ENCODE measurements around the gene GFRA1. TPM values are rescaled to one million over a fixed set of nuclear protein-coding genes. Genes with fewer than 3 reads are reported as not detected.

GFRA1 gene
- polyA plus RNA-seq, 1 experiment = 6.8 TPM

DNA sequence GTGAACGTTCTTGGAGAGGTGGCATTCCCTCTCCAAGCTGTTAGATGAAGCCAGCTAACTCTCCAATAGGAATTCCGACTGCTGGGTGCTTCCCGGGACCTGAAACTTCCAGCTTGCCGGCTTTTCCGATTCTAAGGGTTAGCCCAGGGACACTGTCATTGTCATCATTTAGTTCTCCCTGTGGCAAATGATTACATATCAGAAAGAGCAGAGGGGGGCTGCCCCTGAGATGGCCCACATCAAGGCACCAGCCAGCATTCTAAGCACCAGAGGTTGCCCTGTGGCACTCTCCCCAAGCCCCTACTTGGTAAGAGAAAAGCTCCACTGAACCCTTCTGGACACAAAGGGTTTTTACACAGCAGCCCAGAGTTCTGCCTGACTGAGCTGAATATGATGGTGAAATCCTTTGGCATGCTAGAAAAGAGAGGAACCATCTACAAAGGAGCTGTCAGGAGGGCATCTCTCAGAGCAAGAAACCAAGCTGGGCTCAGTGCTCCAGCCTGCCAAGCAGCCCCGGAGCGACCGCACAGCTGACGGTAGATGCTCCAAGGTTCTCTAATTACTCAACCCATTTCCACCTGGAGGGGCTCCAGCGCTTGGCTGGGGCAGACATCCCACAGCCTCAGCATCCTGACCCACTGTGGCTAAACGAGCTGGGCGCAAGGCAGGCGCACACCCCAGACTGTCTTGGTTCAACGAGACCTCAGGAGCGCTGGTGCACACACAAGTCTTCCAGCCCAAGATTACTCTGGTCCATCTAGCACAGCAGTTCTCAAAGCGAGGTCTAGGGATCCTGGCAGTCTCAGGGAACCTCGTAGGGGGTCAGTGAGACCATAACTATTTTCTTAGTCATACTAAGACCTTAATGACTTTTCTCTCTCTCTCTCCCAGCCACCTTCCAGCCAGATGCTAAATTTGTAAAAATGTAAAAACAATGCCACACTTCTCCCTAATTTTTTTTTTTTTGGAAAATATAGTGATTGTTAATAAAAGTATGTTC, 160.5 kb downstream of the GFRA1 start:
- DNase-seq (ENCODE audit: low read depth, low spot score) = no peak
- Histone ChIP-seq H3K9me3 (ENCODE audit: control insufficient read depth, insufficient read depth, low read length) (peaks cover 10% of the 10 kb centered on the region; the same call in 1 of the 2 replicates), H3K27me3 (ENCODE audit: control insufficient read depth, insufficient read depth, low read length) (no peaks in the 10 kb centered on the region), H3K27ac (ENCODE audit: low read depth, low read length) (no peak overlapping the region), H3K4me3 (ENCODE audit: low read depth, low read length) (no peak overlapping the region)
- ChIA-PET CTCF (no interaction called here), POLR2A (no interaction called here)
- TF ChIP-seq, protein P1, sequence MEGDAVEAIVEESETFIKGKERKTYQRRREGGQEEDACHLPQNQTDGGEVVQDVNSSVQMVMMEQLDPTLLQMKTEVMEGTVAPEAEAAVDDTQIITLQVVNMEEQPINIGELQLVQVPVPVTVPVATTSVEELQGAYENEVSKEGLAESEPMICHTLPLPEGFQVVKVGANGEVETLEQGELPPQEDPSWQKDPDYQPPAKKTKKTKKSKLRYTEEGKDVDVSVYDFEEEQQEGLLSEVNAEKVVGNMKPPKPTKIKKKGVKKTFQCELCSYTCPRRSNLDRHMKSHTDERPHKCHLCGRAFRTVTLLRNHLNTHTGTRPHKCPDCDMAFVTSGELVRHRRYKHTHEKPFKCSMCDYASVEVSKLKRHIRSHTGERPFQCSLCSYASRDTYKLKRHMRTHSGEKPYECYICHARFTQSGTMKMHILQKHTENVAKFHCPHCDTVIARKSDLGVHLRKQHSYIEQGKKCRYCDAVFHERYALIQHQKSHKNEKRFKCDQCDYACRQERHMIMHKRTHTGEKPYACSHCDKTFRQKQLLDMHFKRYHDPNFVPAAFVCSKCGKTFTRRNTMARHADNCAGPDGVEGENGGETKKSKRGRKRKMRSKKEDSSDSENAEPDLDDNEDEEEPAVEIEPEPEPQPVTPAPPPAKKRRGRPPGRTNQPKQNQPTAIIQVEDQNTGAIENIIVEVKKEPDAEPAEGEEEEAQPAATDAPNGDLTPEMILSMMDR (IDR thresholded peaks at IDR 0.05; ENCODE audit: low read depth, low read length) = no peak

DNA sequence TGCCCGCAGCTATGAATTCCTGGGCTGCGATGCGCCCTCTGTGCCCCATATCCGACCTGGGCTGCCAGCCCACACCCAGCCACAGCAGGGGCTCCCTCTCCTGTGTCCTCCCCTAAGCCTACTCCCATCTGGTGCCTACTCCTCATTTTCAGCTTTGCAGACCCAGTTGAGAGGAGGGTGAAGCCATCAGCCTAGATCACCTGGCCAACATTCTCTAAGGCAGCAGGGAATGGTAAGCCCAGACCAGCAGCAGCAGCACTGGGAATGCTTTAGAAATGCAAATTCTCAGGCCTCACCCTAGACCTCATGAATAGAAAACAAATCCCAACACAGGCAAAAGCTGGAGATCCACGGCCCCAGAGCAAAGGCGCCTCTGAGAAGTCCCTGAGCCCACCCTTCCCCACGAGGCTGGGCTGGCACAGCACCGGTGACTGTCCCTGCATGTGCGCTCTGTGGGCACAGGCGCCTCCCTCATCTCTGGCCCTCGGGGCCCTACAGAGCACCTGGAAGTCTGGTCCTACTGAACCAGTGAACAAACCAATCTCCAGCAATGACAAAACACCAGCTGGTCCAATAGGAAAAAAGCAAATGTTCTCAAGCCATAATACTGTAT, 161.4 kb downstream of the GFRA1 start:
- peaks cover 10% of the 10 kb centered on the region; the same call in 1 of the 2 replicates for H3K9me3 ChIP-seq (ENCODE audit: control insufficient read depth, insufficient read depth, low read length)
- CTCF ChIA-PET = interaction anchor here (1.0 kb wide), 1 partner anchor 312 kb away, joined by 3 read pairs; no protein-coding TSS in a partner anchor

DNA sequence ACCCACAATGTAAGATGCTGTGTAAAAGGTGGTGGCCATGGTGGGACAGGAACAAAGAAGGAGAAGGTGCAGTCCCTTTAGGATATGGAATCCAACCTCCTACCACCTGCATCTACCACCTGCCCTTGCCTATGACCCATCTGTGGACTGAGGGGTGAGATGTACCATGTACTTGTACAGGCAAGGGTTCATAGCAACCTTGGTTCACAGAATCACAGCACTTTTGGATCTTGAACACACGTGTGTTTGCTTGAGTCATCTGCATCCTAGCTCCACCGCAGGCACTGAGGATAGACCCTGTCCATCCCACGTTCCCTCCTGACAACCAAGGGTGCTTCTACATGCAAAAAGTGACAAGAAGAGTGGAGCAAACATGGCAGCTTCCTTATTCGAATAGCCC, 162.3 kb downstream of the GFRA1 start:
- POLR2A ChIA-PET = no interaction called here
- no peaks in the 10 kb centered on the region for H3K27me3 ChIP-seq (ENCODE audit: control insufficient read depth, insufficient read depth, low read length)
- H3K4me3 ChIP-seq (ENCODE audit: low read depth, low read length) = no peak overlapping the region
- no peak overlapping the region for H3K27ac ChIP-seq (ENCODE audit: low read depth, low read length)
- no peak for DNase-seq (ENCODE audit: low read depth, low spot score)
- CTCF ChIA-PET = no interaction called here
- H3K9me3 ChIP-seq (ENCODE audit: control insufficient read depth, insufficient read depth, low read length) = peaks cover 10% of the 10 kb centered on the region; the same call in 1 of the 2 replicates
- TF ChIP-seq, protein P1 (IDR thresholded peaks at IDR 0.05; ENCODE audit: low read depth, low read length) = no peak

More for the DNA sequence above, 161.4 kb downstream of the GFRA1 start:
- DNase-seq (ENCODE audit: low read depth, low spot score) = no peak
- TF ChIP-seq, protein P1 (IDR thresholded peaks at IDR 0.05; ENCODE audit: low read depth, low read length) = no peak
- Histone ChIP-seq H3K27ac (ENCODE audit: low read depth, low read length) (no peak overlapping the region), H3K27me3 (ENCODE audit: control insufficient read depth, insufficient read depth, low read length) (no peaks in the 10 kb centered on the region), H3K4me3 (ENCODE audit: low read depth, low read length) (no peak overlapping the region)
- POLR2A ChIA-PET = no interaction called here

DNA sequence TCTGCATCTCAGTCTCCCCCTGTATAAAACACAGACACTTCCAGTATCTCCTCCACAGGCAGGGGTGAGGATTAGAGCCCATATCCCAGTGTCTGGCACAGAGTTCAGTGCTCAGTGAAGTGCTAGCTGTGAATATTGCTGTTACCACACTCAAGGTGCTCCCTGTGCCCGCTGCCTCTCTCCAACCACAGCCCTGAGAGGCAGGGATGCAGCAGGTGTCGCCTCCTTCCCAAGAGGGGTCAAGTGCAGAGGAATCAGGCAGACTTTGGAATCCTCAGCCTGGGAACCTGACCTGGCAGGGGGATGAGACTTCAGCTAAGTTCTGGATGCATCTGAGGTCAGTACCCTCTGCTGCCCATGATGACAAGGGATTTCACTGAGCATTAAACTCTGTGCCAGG, 163.1 kb downstream of the GFRA1 start:
- H3K27me3 ChIP-seq (ENCODE audit: control insufficient read depth, insufficient read depth, low read length) = no peaks in the 10 kb centered on the region
- POLR2A ChIA-PET = no interaction called here
- peaks cover 10% of the 10 kb centered on the region; the same call in 1 of the 2 replicates for H3K9me3 ChIP-seq (ENCODE audit: control insufficient read depth, insufficient read depth, low read length)
- no peak for DNase-seq (ENCODE audit: low read depth, low spot score)
- no peak overlapping the region for H3K27ac ChIP-seq (ENCODE audit: low read depth, low read length)
- TF ChIP-seq, protein P1 (IDR thresholded peaks at IDR 0.05; ENCODE audit: low read depth, low read length) = no peak
- CTCF ChIA-PET = no interaction called here
- H3K4me3 ChIP-seq (ENCODE audit: low read depth, low read length) = no peak overlapping the region

DNA sequence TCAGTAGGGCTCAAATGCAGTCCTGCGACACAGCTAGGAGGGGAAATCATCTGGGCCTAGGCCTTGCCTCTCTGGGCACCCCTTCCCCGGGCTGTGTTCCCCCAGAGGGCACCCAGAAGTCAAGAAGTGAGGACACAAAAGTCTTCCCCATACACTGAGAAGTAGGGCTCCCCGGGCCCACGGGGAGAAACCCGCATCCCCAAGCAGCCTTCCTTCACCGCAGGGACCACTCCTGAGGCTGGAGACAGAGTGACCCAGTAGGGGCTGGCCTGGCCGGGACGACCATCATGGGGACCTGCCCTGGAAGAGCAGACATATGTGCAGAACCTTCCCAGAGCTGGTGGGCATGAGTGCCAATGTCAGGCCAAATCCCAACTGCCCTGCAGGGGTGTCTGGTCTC, 163.5 kb downstream of the GFRA1 start:
- no peak for DNase-seq (ENCODE audit: low read depth, low spot score)
- no peak overlapping the region for H3K27ac ChIP-seq (ENCODE audit: low read depth, low read length)
- POLR2A ChIA-PET = no interaction called here
- TF ChIP-seq, protein P1 (IDR thresholded peaks at IDR 0.05; ENCODE audit: low read depth, low read length) = no peak
- H3K4me3 ChIP-seq (ENCODE audit: low read depth, low read length) = no peak overlapping the region
- CTCF ChIA-PET = no interaction called here
- no peaks in the 10 kb centered on the region for H3K27me3 ChIP-seq (ENCODE audit: control insufficient read depth, insufficient read depth, low read length)
- H3K9me3 ChIP-seq (ENCODE audit: control insufficient read depth, insufficient read depth, low read length) = peaks cover 10% of the 10 kb centered on the region; the same call in 1 of the 2 replicates
